OCI-LY1 (cell line): Measurements from ENCODE around the gene SKP1.

Source experiments
- CTCF ChIP-seq: fragments of 200-600 bp; sonication (generic), shearing (Covaris generic); IDR thresholded peaks from 2 replicates; pipeline ENCODE4 v1.5.1; 2017; ENCODE audit warnings: mild to moderate bottlenecking, antibody characterized with exemption, low read length, moderate library complexity, mixed read lengths
- EZH2 ChIP-seq: fragments of 200-600 bp; sonication (generic), shearing (Covaris generic); IDR thresholded peaks from 2 replicates; pipeline ENCODE4 v1.8.0; 2017; ENCODE audit warnings: borderline replicate concordance, mixed run types, mild to moderate bottlenecking, antibody characterized with exemption, low read length, moderate library complexity, mixed read lengths

DNA sequence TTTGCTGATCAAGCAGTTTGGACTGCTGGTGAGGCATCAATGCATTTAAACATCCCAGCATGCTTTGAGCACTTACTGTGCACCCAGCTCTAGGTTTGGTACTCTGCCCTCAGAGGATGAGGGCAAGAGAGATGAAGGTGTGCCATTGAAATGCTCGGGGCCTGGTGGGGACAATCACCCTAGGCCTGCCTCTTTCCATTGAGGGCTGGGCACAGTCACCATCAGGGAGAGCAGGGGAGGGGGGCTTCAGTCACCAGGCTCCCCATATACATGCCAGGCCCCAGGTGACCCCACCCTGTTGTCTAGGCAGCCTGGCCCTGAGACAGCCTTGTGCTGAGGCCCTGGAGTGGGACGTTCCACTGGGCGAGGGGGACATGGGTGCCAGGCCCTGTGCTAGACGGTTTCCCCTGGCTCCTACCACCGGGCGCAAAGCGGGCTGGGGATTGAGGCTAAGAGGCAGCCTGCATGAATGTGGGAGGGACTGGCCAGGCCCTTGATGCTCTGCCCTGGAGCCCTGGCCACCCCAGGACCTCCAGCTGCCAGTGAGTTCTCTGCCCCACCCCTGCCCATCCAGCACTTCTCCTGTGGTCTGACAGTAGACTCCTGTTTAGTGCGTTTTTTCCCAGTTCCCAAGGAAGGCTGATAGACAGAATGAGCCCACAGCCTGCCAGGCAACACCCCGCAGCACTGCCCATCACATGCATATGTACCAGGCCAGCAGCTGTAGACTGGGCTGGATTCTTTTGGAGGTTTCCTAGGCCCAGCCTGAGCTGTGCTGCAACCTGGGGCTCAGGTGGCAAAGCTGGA is 43.4 kb downstream of the SKP1 start:
- no peak for TF ChIP-seq EZH2
- TF ChIP-seq CTCF = no peak
